Peyer's patch (tissue), 4 donors: ENCODE measurements around the gene ZNF230. TPM values are rescaled to one million over a fixed set of nuclear protein-coding genes. Genes with fewer than 3 reads are reported as not detected.

Source experiments
- DNase-seq, 3 donors: peaks; one replicate each; pipeline ENCODE4 v3.0.0-alpha.2; 2017 to 2019
- H3K27ac ChIP-seq, 4 donors: fragments of 200-600 bp; sonication (generic); one replicate each; pipeline ENCODE4 v1.5.1; 2016 to 2019
- H3K27me3 ChIP-seq, 2 donors: fragments of 200-600 bp; sonication (generic); one replicate each; pipeline ENCODE4 v1.5.1; 2019
- H3K36me3 ChIP-seq, 3 donors: fragments of 200-600 bp; sonication (generic); one replicate each; pipeline ENCODE4 v1.5.1; 2016 to 2019
- H3K4me1 ChIP-seq, 4 donors: fragments of 200-600 bp; sonication (generic); one replicate each; pipeline ENCODE4 v1.5.1; 2016 to 2019
- H3K4me3 ChIP-seq, 4 donors: fragments of 200-600 bp; sonication (generic); 1 replicate in 3 of 4; 2 replicates in 1 of 4; pipeline ENCODE4 v1.5.1; 2016 to 2019; ENCODE audit warnings: mild to moderate bottlenecking in 1 of 4
- H3K9me3 ChIP-seq, 4 donors: fragments of 200-600 bp; sonication (generic); one replicate each; pipeline ENCODE4 v1.5.1; 2016 to 2019; ENCODE audit warnings: mild to moderate bottlenecking in 1 of 4
- CTCF ChIP-seq, 6 experiments: fragments of 450-650 bp in 4 of 6; fragments of 200-600 bp in 2 of 6; sonication (generic) in 1 of 6; IDR thresholded peaks; one replicate each; pipeline ENCODE4 v1.5.1; 2017 to 2019; ENCODE audit warnings: antibody characterized with exemption in 6 of 6, mild to moderate bottlenecking in 3 of 6, moderate library complexity in 1 of 6
- POLR2A ChIP-seq, 2 donors: fragments of 450-650 bp; IDR thresholded peaks; one replicate each; pipeline ENCODE4 v1.5.1; 2017; ENCODE audit warnings: antibody characterized with exemption in 2 of 2, mild to moderate bottlenecking in 2 of 2, moderate library complexity in 2 of 2
- total RNA-seq, 4 donors: library from RNA; depleted of rRNA; stranded (reverse); fragments of >200 nt; gene quantifications; one replicate each; pipeline ENCODE4 v1.1.0, GENCODE V29; 2016

The ZNF230 gene
- total RNA-seq, 4 donors from 2014 or later, result 3.3 to 11.2 (median 4.0) TPM

GRCh38 chr19:43976732-43977131 lies 26.0 kb upstream of the ZNF230 start:
- TF ChIP-seq POLR2A (IDR thresholded peaks at IDR 0.05), result no peak
- no peak for TF ChIP-seq CTCF (IDR thresholded peaks at IDR 0.05)
- Histone ChIP-seq H3K36me3 (no peaks in the 10 kb centered on the region), H3K9me3 (peaks cover 0 to 62% (median 7%) of the 10 kb centered on the region in 4 donors), H3K27ac (no peak overlapping the region), H3K27me3 (no peaks in the 10 kb centered on the region), H3K4me3 (no peak overlapping the region), H3K4me1 (no peaks in the 10 kb centered on the region)
- DNase-seq, result no peak

GRCh38 chr19:43983544-43983911 lies 19.2 kb upstream of the ZNF230 start:
- Histone ChIP-seq H3K4me1 (peaks cover 0 to 8% (median 0%) of the 10 kb centered on the region in 4 donors), H3K4me3 (peak overlapping the region; percentile 60 to 89 (median 81)), H3K36me3 (peaks cover 0 to 5% (median 0%) of the 10 kb centered on the region in 3 donors), H3K27ac (peak overlapping the region in 3 of 4 donors; percentile 65 to 75 (median 71)), H3K27me3 (no peaks in the 10 kb centered on the region), H3K9me3 (peaks cover 0 to 10% (median 0%) of the 10 kb centered on the region in 4 donors)
- no peak for DNase-seq
- no peak for TF ChIP-seq POLR2A (IDR thresholded peaks at IDR 0.05)
- TF ChIP-seq CTCF (IDR thresholded peaks at IDR 0.05), result no peak

- Histone ChIP-seq H3K4me1 (peaks cover 0 to 8% (median 0%) of the 10 kb centered on the region in 4 donors), H3K4me3 (peak within 1 kb of the TSS; percentile 60 to 89 (median 81)), H3K27me3 (no peaks in the 10 kb centered on the region), H3K27ac (peak within 1 kb of the TSS; percentile 65 to 75 (median 71)), H3K9me3 (peaks cover 0 to 10% (median 0%) of the 10 kb centered on the region in 4 donors), H3K36me3 (peaks cover 0 to 10% (median 0%) of the 10 kb centered on the region in 3 donors)
- peak; percentile 84 to 94 (median 84) for DNase-seq
- TF ChIP-seq CTCF (IDR thresholded peaks at IDR 0.05), result no peak
- no peak for TF ChIP-seq POLR2A (IDR thresholded peaks at IDR 0.05)
Measured at GRCh38 chr19:43983912-43984686, 18.7 kb upstream of the ZNF230 start, which contains the start of gene ZNF155. Gene ZNF155 (plus strand): TSS chr19:43984188. CDS start chr19:43988544, 4,356 bp downstream.

- no peak for DNase-seq
Measured at GRCh38 chr19:43984687-43985000, 18.1 kb upstream of the ZNF230 start.

DNA sequence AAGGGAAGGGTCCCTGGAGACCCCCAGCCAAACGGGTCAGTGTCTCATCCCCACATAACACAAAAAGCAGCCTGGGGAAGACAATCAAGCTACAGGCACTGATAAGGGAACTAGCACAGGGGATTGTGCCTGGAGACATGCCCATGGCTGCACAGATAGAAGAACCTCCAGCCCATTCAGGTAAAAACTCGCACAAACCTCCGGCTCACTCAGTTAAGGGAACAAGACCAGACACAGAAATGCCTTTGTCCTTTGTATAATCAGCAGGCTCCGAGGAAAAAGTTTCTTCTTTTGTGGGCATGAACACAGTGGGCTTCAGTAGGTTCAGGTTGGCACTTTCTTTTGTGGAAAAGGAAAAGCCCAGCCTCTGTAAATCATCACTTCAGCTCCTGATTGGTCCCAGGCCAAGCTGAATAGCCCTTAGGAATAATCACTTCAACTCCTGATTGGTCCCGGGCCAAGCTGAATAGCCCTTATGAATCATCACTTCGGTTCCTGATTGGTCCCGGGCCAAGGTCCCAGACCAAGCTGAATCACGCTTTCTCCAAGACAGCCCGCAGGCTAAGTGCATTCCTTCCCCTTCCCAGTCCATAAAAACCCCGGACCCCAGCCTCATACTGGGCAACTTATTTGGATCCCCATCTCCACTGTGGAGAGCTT lies 5.0 kb upstream of the ZNF230 start:
- DNase-seq, result no peak

More at GRCh38 chr19:43984687-43985000, 18.1 kb upstream of the ZNF230 start:
- no peak for TF ChIP-seq CTCF (IDR thresholded peaks at IDR 0.05)
- no peak for TF ChIP-seq POLR2A (IDR thresholded peaks at IDR 0.05)
- peaks cover 0 to 16% (median 0%) of the 10 kb centered on the region in 3 donors for H3K36me3 ChIP-seq
- peak overlapping the region; percentile 60 to 89 (median 81) for H3K4me3 ChIP-seq
- H3K27ac ChIP-seq, result peak overlapping the region; percentile 65 to 75 (median 71)
- peaks cover 0 to 8% (median 0%) of the 10 kb centered on the region in 4 donors for H3K4me1 ChIP-seq
- peaks cover 0 to 6% (median 0%) of the 10 kb centered on the region in 4 donors for H3K9me3 ChIP-seq
- H3K27me3 ChIP-seq, result no peaks in the 10 kb centered on the region

More for the DNA sequence above, 5.0 kb upstream of the ZNF230 start:
- no peaks in the 10 kb centered on the region for H3K4me1 ChIP-seq
- H3K9me3 ChIP-seq, result peaks cover 0 to 16% (median 2%) of the 10 kb centered on the region in 4 donors
- peaks cover 0 to 50% (median 0%) of the 10 kb centered on the region in 3 donors for H3K36me3 ChIP-seq
- H3K27me3 ChIP-seq, result no peaks in the 10 kb centered on the region
- no peak overlapping the region for H3K27ac ChIP-seq
- TF ChIP-seq POLR2A (IDR thresholded peaks at IDR 0.05) (no peak), CTCF (IDR thresholded peaks at IDR 0.05) (no peak)
- no peak overlapping the region for H3K4me3 ChIP-seq
